ENCODE measurements around the gene ADD2.
"Not testable (repeated sequence)": the region's sequence is repeated elsewhere in the genome, so short reads cannot be mapped to it uniquely, and the experiment has no call there.

ADD2 gene

DNA sequence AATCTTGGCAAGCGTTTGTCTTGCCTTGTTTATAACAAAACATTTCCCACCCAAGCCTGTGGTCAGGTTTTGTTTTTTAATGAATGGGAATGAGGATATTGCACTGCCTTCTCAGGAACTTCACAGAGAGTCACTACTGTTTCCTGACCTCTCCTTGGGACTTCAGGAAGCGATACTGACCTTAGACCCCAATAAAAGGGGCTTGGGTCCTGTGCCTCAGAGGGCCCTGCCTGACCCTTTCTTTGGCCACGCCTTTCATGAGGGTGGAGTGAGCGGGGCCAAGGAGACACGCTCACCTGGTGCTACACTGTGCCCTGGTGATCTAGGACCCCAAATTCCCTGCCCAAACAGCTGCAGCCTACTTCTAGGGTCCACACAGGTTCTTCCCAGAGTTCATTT lies 121.6 kb downstream of the ADD2 start:
- DNase-seq: no peak

DNA sequence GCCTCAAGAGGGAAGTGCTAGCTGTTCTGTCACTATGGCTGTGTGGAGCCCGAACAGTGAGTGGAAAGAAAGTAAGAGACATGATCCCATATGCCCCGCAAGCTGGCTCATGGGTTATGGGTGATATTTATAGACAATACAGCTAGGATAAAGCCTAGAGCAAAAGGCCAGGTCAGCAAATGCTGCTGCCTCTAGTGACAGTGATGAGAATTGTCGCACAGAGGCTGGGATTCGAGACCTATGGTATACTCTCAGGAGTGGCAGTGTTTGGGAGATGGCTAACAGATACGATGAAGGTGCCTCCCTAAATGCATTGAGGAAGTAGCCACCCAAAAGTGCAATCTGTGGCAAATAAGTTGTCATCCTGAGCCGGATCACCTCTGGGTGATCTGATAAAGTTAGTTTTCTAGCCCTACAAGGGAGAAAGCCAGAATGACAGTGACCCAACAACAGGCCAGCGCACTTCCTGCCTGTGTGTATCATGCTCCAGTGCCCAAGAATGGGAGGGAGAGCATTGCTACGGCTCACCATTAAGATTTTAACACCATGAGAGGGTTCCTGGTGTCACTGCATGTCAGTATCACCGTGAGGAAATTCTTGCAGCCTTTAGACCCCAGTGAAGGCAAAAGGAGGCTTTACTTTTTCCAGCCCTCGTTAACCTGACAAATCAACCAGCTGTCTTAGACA lies 122.1 kb downstream of the ADD2 start:
- DNase-seq: no peak

DNA sequence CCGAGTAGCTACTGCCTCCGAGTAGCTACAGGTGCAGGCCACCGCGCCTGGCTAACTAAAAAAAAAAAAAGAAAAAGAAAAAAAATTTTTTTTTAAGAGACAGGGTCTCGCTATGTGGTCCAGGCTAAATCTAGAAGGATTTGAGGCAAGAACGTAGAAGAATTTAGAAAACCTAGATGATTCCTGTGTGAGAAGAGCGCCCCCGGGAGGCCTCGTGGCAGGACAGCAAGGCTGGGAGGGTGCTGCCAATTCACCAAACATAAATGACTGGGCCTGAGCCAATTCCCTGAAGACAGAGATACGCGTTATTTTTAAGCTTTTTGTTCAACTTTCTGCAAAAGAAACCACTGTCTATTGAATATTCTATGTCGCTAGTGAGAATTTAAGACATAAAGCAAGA lies 124.3 kb downstream of the ADD2 start:
- no peak for DNase-seq

DNA sequence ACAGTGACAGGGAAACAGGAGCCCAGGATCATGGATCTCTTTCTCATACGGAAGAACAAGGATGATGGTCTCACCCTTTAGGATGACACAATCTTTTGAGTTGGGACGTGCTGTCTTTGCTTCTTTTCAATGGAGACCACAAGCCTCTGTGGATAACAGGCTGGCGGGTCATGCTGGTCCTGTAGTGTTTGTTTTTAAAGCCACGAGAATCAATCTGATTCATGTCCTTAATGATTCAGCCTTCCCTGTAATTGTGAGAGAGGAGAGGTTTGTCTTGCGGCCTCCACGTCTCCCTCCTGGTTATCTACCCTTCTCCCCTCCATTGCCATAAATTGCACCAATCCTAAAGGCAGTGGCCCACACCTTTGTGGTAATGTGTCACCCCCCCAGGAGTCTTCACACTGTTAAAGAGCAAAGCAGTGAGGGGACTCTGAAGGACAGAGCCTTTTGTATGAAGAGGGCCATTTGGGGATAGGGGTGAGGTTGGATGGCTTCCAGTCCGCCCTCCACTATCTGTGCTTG lies 126.7 kb downstream of the ADD2 start:
- no peak for DNase-seq

DNA sequence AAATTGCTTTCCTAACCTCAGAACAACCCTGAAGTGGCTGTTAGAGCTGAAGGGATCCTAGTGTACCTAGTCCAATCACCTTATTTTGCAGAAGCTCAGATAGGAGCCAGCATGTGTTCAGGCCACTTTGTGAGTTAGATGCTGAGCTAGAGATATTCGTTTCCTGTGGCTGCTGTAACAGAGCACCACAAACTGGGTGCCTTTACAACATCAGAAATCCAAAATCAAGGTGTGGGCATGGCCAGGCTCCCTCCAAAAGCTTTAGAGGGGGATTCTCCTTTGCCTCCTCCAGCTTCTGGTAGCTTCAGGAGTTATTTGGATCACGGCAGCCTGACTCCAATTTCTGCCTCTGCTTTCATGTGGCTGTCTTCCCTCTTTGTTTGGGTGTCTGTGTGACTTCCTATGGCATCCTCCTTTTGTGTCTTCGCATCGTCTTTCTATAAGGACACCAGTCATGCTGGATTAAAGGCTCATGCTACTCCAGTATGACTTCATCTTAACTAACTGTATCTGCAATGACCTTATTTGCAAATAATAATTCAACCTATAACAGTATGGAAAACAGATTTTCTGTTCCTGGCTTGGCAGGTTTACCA lies 128.1 kb downstream of the ADD2 start:
- DNase-seq: no peak

DNA sequence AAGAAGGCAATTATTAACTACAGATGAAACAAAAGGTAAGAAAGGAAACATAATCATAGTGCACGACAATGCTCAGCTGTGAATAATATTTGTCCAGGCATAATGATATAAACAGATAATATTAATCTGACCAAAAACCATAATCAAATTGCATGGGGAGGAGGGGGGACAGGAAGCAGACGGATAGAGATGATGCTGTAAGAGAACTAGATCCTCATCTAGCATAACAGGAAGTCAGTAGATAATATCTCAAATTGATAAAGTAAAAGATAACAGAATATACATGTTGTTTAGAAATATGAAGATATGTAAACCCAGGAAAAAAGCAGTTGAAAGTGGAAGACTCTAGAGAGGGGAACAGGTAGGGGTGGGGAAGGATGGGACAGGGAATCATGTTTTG lies 129.4 kb downstream of the ADD2 start:
- DNase-seq: no peak

DNA sequence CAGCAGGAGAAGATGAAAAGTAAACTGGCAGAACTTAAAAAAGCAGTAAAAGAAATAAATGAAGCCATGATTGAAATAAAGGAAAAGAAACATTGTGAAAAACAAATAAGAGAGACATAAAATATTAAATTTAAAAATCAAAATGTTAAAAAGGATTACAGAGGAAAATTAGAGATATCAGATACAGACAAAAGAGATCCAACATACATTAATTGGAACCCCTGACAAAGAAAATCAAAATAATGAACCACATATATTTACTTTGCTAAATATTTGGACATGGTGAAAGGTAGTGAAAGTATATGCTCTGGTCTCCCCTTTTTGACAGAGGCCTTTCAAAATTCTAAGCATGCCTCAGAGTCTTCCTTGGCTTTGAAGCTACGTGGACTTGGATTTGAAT lies 134.5 kb downstream of the ADD2 start:
- no peak for DNase-seq

DNA sequence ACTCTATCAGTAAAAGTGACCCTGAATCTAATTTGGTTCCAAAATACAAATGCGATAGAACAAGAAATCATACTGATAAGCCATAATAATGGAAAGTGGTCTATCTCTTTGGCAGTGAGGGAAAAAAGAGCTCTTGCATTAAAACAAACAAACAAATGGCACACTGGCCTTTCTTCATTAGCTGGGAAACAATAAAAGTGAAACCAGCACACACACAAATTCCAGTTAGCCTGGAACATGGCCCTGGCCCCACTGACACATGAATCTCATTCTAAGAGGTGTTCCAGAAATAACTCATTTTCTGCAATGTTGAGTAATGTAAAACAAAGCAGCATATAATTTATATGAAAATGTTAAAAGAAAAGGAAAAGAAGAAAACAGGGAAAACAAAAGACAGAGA lies 135.0 kb downstream of the ADD2 start:
- no peak for DNase-seq

DNA sequence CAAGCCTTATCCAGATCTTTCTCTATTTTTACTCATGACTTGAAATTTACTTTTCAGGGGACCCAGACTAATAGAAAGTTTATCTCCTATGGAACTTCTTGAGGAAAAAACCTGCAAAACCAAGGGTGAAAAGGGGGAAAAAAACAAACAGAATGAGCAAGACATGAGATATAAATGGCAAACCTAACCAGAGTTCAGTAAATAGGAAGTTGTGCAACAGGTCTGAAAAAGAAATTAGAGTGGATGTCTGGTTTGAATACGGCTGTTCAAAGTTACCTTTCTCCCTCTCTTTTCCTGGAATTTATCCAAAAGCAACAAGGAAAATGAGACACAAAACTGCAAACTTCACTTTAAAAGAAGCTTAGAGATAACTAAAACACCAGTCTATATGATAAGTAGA lies 135.6 kb downstream of the ADD2 start:
- DNase-seq: no peak

DNA sequence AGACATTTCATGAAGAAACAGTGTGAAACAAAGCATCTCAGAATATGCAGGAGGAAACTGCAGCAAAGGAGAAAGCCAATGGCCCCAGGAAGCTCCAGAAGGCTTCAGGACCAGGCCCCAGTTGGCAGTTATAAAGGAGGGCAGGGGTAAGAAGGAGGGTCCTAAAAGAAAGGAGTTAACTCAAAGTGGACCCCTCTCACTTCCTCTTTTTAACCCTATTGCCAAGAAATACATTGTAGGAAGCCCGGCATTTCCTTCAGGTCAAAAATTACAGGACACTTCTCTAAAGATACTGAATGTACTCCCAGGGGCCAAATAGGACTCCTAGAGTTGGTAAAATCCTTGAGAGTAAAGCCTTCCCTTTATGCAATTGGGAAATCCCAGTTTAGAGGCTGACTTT lies 137.2 kb downstream of the ADD2 start:
- no peak for DNase-seq

DNA sequence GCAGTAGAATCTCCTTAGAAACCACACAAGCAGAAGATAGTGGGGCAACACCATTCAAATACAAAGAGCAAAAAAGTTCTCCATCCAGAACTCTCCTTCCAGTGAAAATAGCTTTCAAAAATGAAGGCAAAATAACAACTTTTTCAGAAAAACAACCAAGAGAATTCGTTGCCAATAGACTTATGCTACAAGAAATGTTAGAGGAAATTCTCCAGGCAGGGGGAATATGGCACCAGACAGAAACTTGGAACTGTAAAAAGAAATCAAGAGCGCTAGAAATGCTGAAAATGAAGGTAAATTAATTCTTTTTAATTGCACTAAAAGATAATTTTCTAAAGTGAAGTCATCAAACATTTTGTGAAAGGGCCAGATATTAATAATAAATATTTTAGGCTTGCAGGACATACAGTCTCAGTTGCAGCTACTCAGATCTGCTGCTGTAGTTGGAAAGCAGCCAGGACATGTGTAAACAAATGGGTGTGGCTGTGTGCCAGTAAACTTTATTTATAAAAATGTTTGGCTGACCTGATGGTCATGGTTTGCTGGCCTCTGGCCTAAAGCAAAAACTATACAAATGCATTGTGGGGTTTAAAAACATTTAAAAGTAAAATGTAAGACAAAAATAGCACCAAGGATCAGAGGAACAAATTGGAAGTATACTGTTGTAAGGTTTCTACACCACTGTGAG lies 140.6 kb downstream of the ADD2 start:
- DNase-seq: no peak

DNA sequence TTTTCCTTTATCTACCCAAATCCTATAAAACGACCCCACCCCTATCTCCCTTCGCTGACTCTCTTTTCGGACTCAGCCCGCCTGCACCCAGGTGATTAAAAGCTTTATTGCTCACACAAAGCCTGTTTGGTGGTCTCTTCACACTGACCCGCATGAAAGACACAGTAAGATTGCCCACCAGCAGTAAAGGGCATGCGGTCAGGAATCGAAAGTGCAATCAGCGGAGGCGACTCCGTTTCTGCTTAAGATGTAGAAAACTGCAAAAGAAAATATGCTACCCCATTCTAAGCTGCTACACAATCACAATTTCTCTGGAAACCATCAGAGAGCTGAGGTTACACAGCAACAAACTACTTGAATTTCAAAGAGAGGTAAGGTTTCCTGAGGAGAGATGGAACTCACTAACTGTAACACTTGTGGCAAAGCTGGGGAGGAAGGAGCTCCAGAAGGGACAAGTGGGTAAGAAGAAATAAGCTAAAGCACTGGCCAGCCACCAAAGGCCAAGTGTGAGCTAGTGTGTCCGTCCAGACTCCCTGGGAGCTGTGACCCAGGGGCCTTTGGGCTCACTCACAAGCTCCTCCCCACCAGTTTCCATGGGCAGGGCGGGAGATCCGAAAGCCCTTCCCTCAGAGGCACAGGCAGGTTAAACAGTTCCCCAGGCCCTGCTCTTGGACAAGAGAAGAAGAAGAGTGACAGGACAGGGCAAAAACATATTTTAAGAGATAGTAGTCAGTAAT lies 141.6 kb downstream of the ADD2 start:
- DNase-seq: no peak

DNA sequence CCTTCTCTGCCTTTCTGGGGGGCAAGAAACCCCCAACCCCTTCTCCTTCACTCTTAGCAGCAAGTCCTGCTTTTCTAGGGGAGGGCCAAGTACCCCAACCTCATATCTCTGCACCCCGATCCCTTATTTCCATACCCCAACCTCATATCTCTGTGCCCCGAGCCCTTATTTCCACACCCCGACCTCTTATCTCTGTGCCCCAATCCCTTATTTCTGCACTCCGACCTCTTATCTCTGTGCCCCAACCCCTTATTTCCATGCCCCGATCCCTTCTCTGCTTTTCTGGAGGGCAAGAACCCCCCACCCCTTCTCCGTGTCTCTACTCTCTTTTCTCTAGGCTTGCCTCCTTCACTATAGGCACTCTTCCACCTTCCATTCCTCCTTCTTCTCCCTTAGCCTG lies 146.5 kb downstream of the ADD2 start:
- not testable (repeated sequence) for DNase-seq

DNA sequence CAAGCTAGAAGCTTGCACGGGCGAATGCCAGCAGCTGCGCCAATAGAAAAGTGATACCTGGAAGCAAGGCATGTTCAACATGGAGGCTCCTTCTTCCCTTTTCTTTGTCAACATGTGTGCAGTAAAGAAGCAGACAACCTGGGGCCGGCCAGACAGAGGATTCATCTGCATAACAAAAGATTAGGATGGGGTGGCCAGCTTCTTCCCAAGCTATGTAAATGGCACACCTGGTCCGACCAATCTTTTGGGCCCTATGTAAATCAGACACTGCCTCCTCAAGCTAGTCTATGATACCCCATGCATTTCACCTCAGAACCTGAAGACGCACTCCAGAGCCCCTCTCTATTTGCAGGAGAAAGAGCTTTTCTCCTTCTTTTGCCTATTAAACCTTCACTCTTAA lies 148.0 kb downstream of the ADD2 start:
- no peak for DNase-seq

DNA sequence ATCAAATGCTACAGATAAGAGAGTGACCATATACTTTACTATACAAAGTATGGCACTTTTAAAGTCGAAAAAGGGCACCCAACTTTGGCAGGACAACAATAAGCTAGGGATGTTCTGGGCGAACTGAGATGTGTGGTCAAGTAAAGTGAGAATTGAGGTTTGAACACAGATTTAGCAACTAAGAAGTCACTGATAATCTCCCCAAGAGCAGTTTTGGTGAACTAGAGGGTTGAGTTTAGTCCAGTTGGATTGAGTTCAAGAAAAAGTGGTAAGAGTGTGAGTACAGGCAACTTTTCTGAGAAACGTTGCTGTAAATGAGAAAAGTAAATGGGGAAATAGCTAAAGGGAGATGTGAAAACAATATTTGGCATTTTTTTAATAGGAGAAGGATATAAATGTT lies 148.8 kb downstream of the ADD2 start:
- no peak for DNase-seq

DNA sequence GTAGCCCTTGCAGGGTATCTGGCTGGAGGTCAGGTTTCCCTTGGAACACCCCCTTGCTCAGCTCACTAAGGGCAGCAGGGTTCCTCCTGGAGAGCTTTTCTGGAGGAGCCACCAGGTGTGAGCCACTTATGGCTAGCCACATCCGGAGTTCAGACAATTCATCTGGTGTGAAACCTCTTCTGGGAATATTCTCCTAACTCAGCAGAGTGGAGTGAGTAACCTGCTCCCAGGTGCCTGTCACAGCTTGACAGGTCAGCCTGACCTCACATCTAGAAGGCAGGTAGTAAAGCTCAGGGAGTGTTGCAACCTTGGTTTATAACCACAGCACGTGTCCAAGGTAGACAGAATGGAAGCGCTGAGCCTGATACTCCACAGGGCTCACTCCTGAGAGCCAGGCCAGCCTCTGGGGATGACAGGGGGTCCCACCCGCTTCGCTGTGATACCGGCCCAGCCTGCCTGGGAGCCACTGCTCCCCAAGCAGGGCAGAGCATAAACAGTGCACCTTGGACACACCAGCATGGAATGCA lies 151.8 kb downstream of the ADD2 start:
- no peak for DNase-seq

DNA sequence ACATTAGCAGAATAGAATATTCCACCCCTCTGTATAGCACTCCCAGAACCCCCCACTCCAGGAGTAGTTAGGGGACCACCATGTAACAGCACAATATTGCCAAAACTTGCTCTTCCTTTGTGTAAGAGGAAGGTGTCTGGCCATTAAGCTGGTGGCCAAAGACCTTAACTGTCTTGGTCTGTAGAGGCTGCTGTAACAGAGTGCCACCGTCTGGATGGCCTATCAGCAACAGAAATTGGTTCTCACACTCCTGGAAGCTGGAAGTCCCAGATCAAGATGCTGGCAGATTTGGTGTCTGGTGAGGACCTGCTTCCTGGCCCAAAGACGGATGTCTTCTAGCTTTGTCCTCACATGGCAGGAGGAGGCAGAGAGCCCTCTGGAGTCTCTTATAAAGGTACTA lies 152.8 kb downstream of the ADD2 start:
- DNase-seq: peak in 16 of 58 donors; percentile 0 to 52 (median 20)

DNA sequence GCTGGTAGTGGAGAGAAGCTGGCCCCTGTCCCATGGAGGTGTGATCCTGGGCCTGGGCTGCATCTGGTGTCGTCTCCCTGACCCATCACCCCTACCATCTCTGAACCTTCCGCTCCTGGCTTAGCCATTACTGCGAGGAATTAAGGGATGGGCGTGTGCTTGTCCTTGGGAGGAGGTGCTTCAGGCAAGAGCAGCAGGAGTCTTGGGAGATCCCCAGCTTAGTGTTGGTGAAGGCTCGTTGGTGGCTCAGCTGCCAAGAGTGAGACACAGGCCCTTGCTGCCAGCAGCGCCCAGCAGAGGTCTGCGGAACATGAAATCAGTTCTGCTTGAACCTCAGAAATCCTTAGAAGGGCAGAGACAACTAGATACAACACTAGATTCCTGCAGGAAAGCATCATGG lies 154.5 kb downstream of the ADD2 start:
- no peak for DNase-seq

DNA sequence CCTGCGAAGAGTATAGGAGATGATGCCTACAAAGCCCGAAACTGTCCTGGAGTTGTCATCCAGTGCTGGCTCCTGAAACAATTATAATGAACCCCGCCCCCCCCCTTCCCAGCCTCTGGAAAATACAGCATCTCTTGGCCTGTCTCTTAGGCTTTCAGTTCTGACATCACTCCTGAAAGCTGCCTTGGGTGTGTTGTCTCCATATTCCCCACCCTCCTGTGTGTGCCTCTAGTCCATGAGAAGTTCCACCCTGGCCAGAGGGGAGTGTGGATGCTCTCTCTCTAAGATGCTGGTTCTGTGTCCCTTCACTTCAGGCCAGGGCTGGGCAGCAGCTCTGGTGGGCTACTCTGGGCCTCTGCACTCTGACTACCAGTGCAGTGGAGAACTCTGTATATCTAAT lies 155.4 kb downstream of the ADD2 start:
- DNase-seq: no peak

DNA sequence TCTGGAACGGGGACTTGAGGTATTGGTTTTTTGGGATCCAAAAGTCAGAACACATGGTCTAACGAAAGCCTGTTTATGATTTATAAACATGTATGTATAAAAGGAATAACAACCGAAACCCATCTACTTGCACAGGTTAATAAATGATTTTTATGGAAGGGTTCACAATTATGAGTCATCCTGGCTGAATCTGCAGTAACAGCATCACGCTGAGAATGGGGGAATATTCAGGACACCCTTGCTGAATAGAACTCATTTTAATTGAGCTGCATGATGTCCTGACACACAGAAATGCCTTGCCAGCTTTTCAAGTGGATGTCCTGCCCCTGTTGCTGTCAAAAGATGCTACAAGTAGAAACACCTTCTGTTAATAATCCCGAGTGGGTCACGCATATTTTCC lies 159.6 kb downstream of the ADD2 start:
- DNase-seq: no peak

DNA sequence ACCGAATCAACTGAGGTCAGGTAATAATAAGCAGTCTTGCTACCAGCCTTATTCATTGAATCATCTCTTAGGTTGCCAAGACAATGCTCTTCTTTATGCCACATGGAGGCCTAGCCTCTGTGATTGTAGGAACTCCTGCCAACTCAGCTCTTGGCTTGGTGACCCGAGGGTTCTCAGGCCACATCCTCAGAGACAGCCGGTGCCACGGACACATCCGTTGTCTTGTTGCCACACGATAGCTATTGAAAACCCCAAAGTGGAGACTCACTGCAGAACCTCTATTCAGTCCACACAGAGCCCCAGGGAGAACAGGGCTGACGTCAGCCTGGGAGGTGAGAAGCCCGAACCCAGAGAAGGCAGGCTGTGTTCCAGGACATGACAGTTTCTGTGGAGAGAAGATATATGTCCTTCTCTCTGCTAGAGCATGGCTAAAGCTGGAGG lies 160.9 kb downstream of the ADD2 start:
- DNase-seq: peak in 14 of 58 donors; percentile 2 to 63 (median 10)
